HepG2 (cell line): Measurements from ENCODE around the gene ABHD17C. TPM values are rescaled to one million over a fixed set of nuclear protein-coding genes. Genes with fewer than 3 reads are reported as not detected.

Experiments
- ATAC-seq: fragments of 200-7000 bp; cut with Tn5 transposase; 3 replicates; pipeline ENCODE4 v1.9.1; 2020; ENCODE audit warnings: mild to moderate bottlenecking, moderate library complexity
- BruUV-seq: library from RNA; stranded (reverse); fragments of 400-500 nt; replicated peaks from 2 replicates; lab custom pipeline; 2021; lab: Mats Ljungman, UMichigan
- CTCF ChIA-PET: fragments of 300-600 bp; formaldehyde crosslinking; extraction: SDS; loops from one replicate; lab custom pipeline; 2021; ENCODE audit warnings: low total read pairs, inconsistent platforms, low intra/inter-chr PET ratio; lab: Yijun Ruan, JAX
- POLR2A ChIA-PET: fragments of 350-600 bp; sonication (Branson Sonifier 250); formaldehyde crosslinking; loops from one replicate; lab custom pipeline; 2020; ENCODE audit warnings: antibody characterized with exemption, inconsistent platforms; lab: Yijun Ruan, JAX
- DNase-seq: peaks from one replicate; pipeline ENCODE4 v3.0.0-alpha.2; 2015; ENCODE audit warnings: low spot score
- FAIRE-seq: peaks from 3 replicates; lab custom pipeline; 2011; peaks lifted over from hg19 to GRCh38; lab: Jason Lieb, UNC
- H2AFZ ChIP-seq: one replicate; pipeline ENCODE4 v1.6.1; 2011; ENCODE audit warnings: low read length, inconsistent platforms
- H3K27ac ChIP-seq: fragments of 300-600 bp; 3 replicates; pipeline ENCODE4 v1.8.0; 2011; ENCODE audit warnings: mixed run types, mild to moderate bottlenecking, mixed read lengths, low read length, inconsistent platforms; ENCODE audit not compliant: insufficient read depth; ENCODE audit errors: extremely low read length
- H3K27me3 ChIP-seq, 2 experiments: fragments of 200-600 bp in 1 of 2; 2 replicates in 1 of 2; 3 replicates in 1 of 2; pipeline versions ENCODE4 v1.6.0 to v1.8.0; 2011; ENCODE audit warnings: low read length in 2 of 2, mild to moderate bottlenecking in 2 of 2, moderate library complexity in 2 of 2, inconsistent platforms in 1 of 2; ENCODE audit not compliant: insufficient read depth in 2 of 2, control insufficient read depth in 1 of 2
- H3K36me3 ChIP-seq, 2 experiments: fragments of 200-600 bp in 1 of 2; replicated peaks in 1 of 2; 2 replicates in 1 of 2; 3 replicates in 1 of 2; pipeline versions ENCODE4 v1.5.1 to v1.8.0; 2011; ENCODE audit warnings: low read length in 2 of 2, inconsistent platforms in 1 of 2; ENCODE audit not compliant: insufficient read depth in 2 of 2, control insufficient read depth in 1 of 2
- H3K4me1 ChIP-seq: 2 replicates; pipeline ENCODE4 v1.5.1; 2012; ENCODE audit warnings: low read length, inconsistent platforms; ENCODE audit not compliant: insufficient read depth
- H3K4me2 ChIP-seq: 2 replicates; pipeline ENCODE4 v1.6.0; 2011; ENCODE audit warnings: low read depth, low read length, inconsistent platforms
- H3K4me3 ChIP-seq, 3 experiments: fragments of 200-600 bp in 1 of 3; sonication (generic), shearing (Covaris generic) in 1 of 3; replicated peaks in 1 of 3; 2 replicates each; pipeline ENCODE4 v1.5.1; 2011 to 2016; ENCODE audit warnings: low read length in 3 of 3, inconsistent platforms in 2 of 3, low read depth in 2 of 3, mild to moderate bottlenecking in 2 of 3, control low read depth in 1 of 3, mixed read lengths in 1 of 3; ENCODE audit not compliant: insufficient read depth in 1 of 3
- H3K79me2 ChIP-seq: one replicate; pipeline ENCODE4 v1.6.1; 2011; ENCODE audit warnings: low read length, inconsistent platforms; ENCODE audit not compliant: insufficient read depth
- H3K9ac ChIP-seq: 2 replicates; pipeline ENCODE4 v1.6.0; 2011; ENCODE audit warnings: mild to moderate bottlenecking, low read depth, low read length, inconsistent platforms; ENCODE audit not compliant: insufficient read depth
- H3K9me3 ChIP-seq: 2 replicates; pipeline ENCODE4 v1.5.1; 2012; ENCODE audit warnings: mild to moderate bottlenecking, low read length
- H4K20me1 ChIP-seq: 2 replicates; pipeline ENCODE4 v1.6.0; 2011; ENCODE audit warnings: inconsistent platforms, mild to moderate bottlenecking, low read length, moderate library complexity; ENCODE audit not compliant: insufficient read depth
- HMGXB4 ChIP-seq, 2 experiments: sonication (generic) in 1 of 2; formaldehyde crosslinking in 1 of 2; IDR thresholded peaks; 2 replicates each; pipeline versions ENCODE4 v1.4.0 to v1.6.1; 2018 to 2020; ENCODE audit warnings: missing genetic modification reagents in 2 of 2, borderline replicate concordance in 1 of 2, low read depth in 1 of 2, mild to moderate bottlenecking in 1 of 2, missing biosample characterization in 1 of 2
- MXI1 ChIP-seq: IDR thresholded peaks from 3 replicates; pipeline ENCODE4 v1.6.1; 2012; ENCODE audit warnings: low read depth, low read length, inconsistent platforms, borderline replicate concordance
- SIN3B ChIP-seq: fragments of 150-350 bp; IDR thresholded peaks from 2 replicates; pipeline ENCODE4 v1.6.1; 2014; ENCODE audit warnings: low read length
- SNAPC2 ChIP-seq: sonication (generic); formaldehyde crosslinking; IDR thresholded peaks from 2 replicates; pipeline ENCODE4 v1.8.1; 2022; ENCODE audit warnings: mild to moderate bottlenecking, missing genetic modification reagents
- ZNF292 ChIP-seq: sonication (generic); formaldehyde crosslinking; IDR thresholded peaks from 2 replicates; pipeline ENCODE4 v1.8.1; 2022; ENCODE audit warnings: mild to moderate bottlenecking, low read depth, missing genetic modification reagents, borderline replicate concordance
- ZNF878 ChIP-seq: sonication (generic); formaldehyde crosslinking; IDR thresholded peaks from 2 replicates; pipeline ENCODE4 v1.8.1; 2023; ENCODE audit warnings: mild to moderate bottlenecking, missing genetic modification reagents, moderate library complexity
- WGBS: methylation state at CpG from one replicate; pipeline ENCODE4 v1.1.6; 2017; ENCODE audit warnings: low lambda C conversion rate; 5-methylcytosine and 5-hydroxymethylcytosine counted together
- in situ Hi-C: cut with HindIII; loops from 2 replicates; pipeline ENCODE4 v1.10.0; 2017; ENCODE audit warnings: low pct_unique_long_range_greater_than_20kb; ENCODE audit not compliant: extremely low pct_ligation_motif_present
- intact Hi-C: fragments of 100-400 bp; cut with micrococcal nuclease; formaldehyde crosslinking; loops from one replicate; pipeline ENCODE4 v1.10.0; 2022; ENCODE audit not compliant: unreplicated experiment
- polyA plus RNA-seq, 8 experiments: library from polyadenylated mRNA; depleted of rRNA in 3 of 8; stranded (reverse) in 7 of 8; unstranded in 1 of 8; fragments of >200 nt; fragmentation: Illumina TruSeq in 4 of 8; extraction: Trizol in 4 of 8; gene quantifications; 2 replicates each; pipeline versions ENCODE4 v1.2.1 to v1.2.3, GENCODE V29; 2011 to 2016; ENCODE audit warnings: low read depth in 4 of 8, missing spikeins in 1 of 8, mixed read lengths in 1 of 8; ENCODE audit not compliant: insufficient read depth in 1 of 8
- total RNA-seq, 5 experiments: library from RNA; depleted of rRNA; stranded (reverse); fragments of >200 nt; fragmentation: Illumina TruSeq; extraction: Trizol; gene quantifications; 2 replicates each; pipeline ENCODE4 v1.2.3, GENCODE V29; 2016; ENCODE audit warnings: low read depth in 1 of 5
- TF ChIP-seq, protein P1 (sequence below): sonication (generic); formaldehyde crosslinking; IDR thresholded peaks from 2 replicates; pipeline ENCODE4 v1.4.0; 2020; ENCODE audit warnings: mild to moderate bottlenecking, missing genetic modification reagents

The ABHD17C gene
- total and polyA plus RNA-seq, 2 of the 13 experiments (the other 11 are each of a cell fraction or from before 2014, with no cell fraction given) = 2.9 to 3.9 TPM

DNA sequence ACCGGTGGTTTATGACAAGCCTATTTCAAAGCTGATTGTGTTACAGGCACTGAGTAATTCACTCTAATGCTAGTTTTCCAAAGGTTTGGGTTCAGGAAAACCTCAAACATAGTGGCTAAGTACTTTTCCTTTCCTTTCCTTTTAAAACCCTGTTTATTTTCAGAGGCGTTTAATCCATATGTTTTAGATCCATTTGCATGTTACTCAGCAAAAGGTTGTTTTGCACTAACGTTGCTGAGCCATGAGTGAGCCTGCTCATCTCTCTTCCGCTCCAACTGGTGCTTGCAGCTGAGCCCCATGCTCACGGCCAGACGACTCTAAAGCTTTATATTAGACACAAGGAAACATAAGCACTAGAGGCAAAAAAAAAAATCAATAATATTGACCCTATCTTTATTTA, 93.4 kb downstream of the ABHD17C start (continued):
- no peak for TF ChIP-seq HMGXB4 (CRISPR knock-in tag; IDR thresholded peaks at IDR 0.05; ENCODE audit: borderline replicate concordance in 1 of 2, low read depth in 1 of 2)
- TF ChIP-seq, protein P1, sequence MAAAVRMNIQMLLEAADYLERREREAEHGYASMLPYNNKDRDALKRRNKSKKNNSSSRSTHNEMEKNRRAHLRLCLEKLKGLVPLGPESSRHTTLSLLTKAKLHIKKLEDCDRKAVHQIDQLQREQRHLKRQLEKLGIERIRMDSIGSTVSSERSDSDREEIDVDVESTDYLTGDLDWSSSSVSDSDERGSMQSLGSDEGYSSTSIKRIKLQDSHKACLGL (CRISPR knock-in tag) = no peak
- no peak for TF ChIP-seq SIN3B
- no peak for TF ChIP-seq SNAPC2 (CRISPR knock-in tag)
- TF ChIP-seq ZNF878 = no peak
- TF ChIP-seq MXI1 = no peak

DNA sequence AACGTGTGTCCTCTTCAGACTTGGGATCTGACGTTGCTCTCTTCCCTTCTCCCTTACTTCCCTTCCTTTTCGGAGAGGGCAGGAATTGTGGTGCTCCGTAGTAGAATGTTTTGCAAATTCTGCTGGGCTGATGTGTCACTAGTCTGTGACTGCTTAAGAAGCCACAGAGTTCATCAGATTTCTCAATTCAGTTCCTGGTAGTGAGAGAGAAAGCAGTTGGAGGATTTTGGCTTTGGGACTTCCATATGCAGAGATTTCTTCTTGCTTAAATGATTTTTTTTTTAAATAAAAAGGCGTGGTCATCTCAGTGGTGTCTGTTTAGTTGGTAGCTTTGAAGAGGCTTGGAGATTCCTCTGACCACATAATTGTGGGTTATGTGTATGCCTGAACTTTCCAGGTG, 94.2 kb downstream of the ABHD17C start:
- 95% methylated on average over 5 of the region's 5 CpGs for WGBS
- H2AFZ ChIP-seq = no peak overlapping the region
- peaks cover 32 to 72% of the 10 kb centered on the region in 2 experiments for H3K36me3 ChIP-seq
- H3K4me2 ChIP-seq = no peak overlapping the region
- no peak for ATAC-seq
- BruUV-seq = no TSS peak
- H3K27ac ChIP-seq = no peak overlapping the region
- POLR2A ChIA-PET = no interaction called here
- H3K4me1 ChIP-seq = no peaks in the 10 kb centered on the region
- no peaks in the 10 kb centered on the region for H3K27me3 ChIP-seq
- DNase-seq = no peak
- intact Hi-C loops = no loop called here
- TF ChIP-seq ZNF292 = no peak
- TF ChIP-seq, all 625 proteins: peak for 0
- no peaks in the 10 kb centered on the region for H3K9me3 ChIP-seq
- in situ Hi-C loops = no loop called here
- no peak for FAIRE-seq
- H3K79me2 ChIP-seq = no peaks in the 10 kb centered on the region
- 0 out of 2 replicates have a peak, but pooled peaks cover 2% of the 10 kb centered on the region for H4K20me1 ChIP-seq
- CTCF ChIA-PET = no interaction called here
- H3K4me3 ChIP-seq = no peak overlapping the region
- H3K9ac ChIP-seq = no peak overlapping the region
